ENCODE data around the gene KCNQ1. TPM values are rescaled to one million over a fixed set of nuclear protein-coding genes. Genes with fewer than 3 reads are reported as not detected.

Gene KCNQ1
- total and polyA plus RNA-seq, 2 of the 13 experiments (the other 11 are each of a cell fraction or from before 2014, with no cell fraction given): 0.02 to 0.08 TPM

DNA sequence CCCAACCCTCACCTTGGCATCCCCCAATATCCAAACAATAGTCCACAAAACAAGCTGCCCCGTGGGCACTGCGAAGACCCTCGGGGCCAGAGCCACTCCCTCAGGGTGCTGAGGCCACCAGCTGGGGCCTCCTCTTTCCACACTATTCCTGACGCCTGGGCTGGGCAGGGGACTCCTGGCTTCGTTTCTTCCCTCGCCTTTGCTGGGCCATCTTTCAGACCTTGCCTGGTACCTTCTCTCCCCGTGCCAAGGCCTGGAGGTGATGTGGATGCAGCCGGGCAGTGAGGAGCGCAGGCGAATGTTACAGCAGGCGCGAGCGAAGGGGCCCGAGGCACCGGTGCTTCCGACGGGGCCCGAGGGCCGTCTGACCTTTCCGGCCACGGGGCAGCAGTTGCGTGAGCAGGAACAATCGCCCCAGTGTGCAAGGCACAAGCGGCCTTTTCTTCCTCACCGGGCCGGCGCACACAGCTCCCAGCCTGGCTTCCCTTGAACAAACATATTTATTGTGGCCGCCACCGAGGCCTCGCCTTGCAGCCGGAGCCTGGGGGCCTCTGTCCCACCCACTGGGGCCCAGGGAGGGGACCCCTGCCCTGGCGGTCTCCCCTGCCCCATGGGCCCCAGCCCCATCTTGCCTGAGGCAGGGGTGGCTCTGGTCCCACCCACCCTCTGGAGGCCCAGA lies 287.6 kb downstream of the KCNQ1 start (continued):
- TF ChIP-seq TP53 (CRISPR knock-in tag; conservative IDR thresholded peaks at IDR 0.05) (peak; percentile 85; the same call in 1 of the 2 replicates), GATAD2A (CRISPR knock-in tag; IDR thresholded peaks at IDR 0.05) (peak; percentile 88), ZBTB8A (CRISPR knock-in tag; IDR thresholded peaks at IDR 0.05; ENCODE audit: borderline replicate concordance, low read depth) (no peak), EHMT2 (IDR thresholded peaks at IDR 0.05; ENCODE audit: borderline replicate concordance, low read depth, low read length) (no peak), MED1 (CRISPR knock-in tag; IDR thresholded peaks at IDR 0.05) (peak; percentile 95), IKZF4 (CRISPR knock-in tag; IDR thresholded peaks at IDR 0.05; ENCODE audit: borderline replicate concordance, low read depth, not compliant biosample characterization) (no peak), ETV6 (CRISPR knock-in tag; conservative IDR thresholded peaks at IDR 0.05) (peak; percentile 77), MAFF (IDR thresholded peaks at IDR 0.05; ENCODE audit: low read depth, low read length) (no peak), PHF21A (CRISPR knock-in tag; IDR thresholded peaks at IDR 0.05) (peak; percentile 92), FOSL2 (CRISPR knock-in tag; IDR thresholded peaks at IDR 0.05) (peak; percentile 61), SAP130 (CRISPR knock-in tag; IDR thresholded peaks at IDR 0.05; ENCODE audit: low read depth) (peak; percentile 90), HDAC1 (CRISPR knock-in tag; IDR thresholded peaks at IDR 0.05) (peak; percentile 90), PLRG1 (conservative IDR thresholded peaks at IDR 0.05) (no peak), RXRB (CRISPR knock-in tag; IDR thresholded peaks at IDR 0.05; ENCODE audit: borderline replicate concordance) (peak; percentile 92), ZC3H4 (CRISPR knock-in tag; IDR thresholded peaks at IDR 0.05; ENCODE audit: borderline replicate concordance) (peak; percentile 81; the same call in 1 of the 2 replicates), ZMYM4 (CRISPR knock-in tag; IDR thresholded peaks at IDR 0.05) (peak; percentile 70), RARA (CRISPR knock-in tag; IDR thresholded peaks at IDR 0.05) (peak; percentile 95), FIP1L1 (IDR thresholded peaks at IDR 0.05; ENCODE audit: borderline replicate concordance, insufficient read depth, low read depth, low read length) (peak; percentile 82; the same call in 1 of the 2 replicates), FOSL1 (CRISPR knock-in tag; IDR thresholded peaks at IDR 0.05; ENCODE audit: borderline replicate concordance) (0 out of 2 replicates have a peak, but pooled peaks have one; percentile 34), SMC3 (IDR thresholded peaks at IDR 0.05; ENCODE audit: low read length) (no peak), ZNF768 (CRISPR knock-in tag; IDR thresholded peaks at IDR 0.05) (peak; percentile 76), XRCC5 (optimal IDR thresholded peaks at IDR 0.05; ENCODE audit: low read length) (peak; percentile 36), STAG1 (CRISPR knock-in tag; IDR thresholded peaks at IDR 0.05) (peak; percentile 38)
- TF ChIP-seq, protein P1, sequence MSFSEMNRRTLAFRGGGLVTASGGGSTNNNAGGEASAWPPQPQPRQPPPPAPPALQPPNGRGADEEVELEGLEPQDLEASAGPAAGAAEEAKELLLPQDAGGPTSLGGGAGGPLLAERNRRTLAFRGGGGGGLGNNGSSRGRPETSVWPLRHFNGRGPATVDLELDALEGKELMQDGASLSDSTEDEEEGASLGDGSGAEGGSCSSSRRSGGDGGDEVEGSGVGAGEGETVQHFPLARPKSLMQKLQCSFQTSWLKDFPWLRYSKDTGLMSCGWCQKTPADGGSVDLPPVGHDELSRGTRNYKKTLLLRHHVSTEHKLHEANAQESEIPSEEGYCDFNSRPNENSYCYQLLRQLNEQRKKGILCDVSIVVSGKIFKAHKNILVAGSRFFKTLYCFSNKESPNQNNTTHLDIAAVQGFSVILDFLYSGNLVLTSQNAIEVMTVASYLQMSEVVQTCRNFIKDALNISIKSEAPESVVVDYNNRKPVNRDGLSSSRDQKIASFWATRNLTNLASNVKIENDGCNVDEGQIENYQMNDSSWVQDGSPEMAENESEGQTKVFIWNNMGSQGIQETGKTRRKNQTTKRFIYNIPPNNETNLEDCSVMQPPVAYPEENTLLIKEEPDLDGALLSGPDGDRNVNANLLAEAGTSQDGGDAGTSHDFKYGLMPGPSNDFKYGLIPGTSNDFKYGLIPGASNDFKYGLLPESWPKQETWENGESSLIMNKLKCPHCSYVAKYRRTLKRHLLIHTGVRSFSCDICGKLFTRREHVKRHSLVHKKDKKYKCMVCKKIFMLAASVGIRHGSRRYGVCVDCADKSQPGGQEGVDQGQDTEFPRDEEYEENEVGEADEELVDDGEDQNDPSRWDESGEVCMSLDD (CRISPR knock-in tag; IDR thresholded peaks at IDR 0.05; ENCODE audit: borderline replicate concordance): peak; percentile 97
- TF ChIP-seq, protein P2, sequence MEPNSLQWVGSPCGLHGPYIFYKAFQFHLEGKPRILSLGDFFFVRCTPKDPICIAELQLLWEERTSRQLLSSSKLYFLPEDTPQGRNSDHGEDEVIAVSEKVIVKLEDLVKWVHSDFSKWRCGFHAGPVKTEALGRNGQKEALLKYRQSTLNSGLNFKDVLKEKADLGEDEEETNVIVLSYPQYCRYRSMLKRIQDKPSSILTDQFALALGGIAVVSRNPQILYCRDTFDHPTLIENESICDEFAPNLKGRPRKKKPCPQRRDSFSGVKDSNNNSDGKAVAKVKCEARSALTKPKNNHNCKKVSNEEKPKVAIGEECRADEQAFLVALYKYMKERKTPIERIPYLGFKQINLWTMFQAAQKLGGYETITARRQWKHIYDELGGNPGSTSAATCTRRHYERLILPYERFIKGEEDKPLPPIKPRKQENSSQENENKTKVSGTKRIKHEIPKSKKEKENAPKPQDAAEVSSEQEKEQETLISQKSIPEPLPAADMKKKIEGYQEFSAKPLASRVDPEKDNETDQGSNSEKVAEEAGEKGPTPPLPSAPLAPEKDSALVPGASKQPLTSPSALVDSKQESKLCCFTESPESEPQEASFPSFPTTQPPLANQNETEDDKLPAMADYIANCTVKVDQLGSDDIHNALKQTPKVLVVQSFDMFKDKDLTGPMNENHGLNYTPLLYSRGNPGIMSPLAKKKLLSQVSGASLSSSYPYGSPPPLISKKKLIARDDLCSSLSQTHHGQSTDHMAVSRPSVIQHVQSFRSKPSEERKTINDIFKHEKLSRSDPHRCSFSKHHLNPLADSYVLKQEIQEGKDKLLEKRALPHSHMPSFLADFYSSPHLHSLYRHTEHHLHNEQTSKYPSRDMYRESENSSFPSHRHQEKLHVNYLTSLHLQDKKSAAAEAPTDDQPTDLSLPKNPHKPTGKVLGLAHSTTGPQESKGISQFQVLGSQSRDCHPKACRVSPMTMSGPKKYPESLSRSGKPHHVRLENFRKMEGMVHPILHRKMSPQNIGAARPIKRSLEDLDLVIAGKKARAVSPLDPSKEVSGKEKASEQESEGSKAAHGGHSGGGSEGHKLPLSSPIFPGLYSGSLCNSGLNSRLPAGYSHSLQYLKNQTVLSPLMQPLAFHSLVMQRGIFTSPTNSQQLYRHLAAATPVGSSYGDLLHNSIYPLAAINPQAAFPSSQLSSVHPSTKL (CRISPR knock-in tag; IDR thresholded peaks at IDR 0.05): peak; percentile 89
- TF ChIP-seq, protein P3, sequence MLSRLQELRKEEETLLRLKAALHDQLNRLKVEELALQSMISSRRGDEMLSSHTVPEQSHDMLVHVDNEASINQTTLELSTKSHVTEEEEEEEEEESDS (CRISPR knock-in tag; IDR thresholded peaks at IDR 0.05; ENCODE audit: borderline replicate concordance): no peak

Measured in HepG2 (cell line).